ENCODE data around the gene C1QTNF9. TPM values are rescaled to one million over a fixed set of nuclear protein-coding genes. Genes with fewer than 3 reads are reported as not detected.

C1QTNF9 gene
- total and polyA plus RNA-seq, 2 of the 8 experiments (the other 6 are each of a cell fraction or from before 2014, with no cell fraction given) = not detected

- TF ChIP-seq ZNF274 (IDR thresholded peaks at IDR 0.05; ENCODE audit: borderline replicate concordance, extremely low read depth, low read length) (no peak), SAP30 (IDR thresholded peaks at IDR 0.05; ENCODE audit: insufficient read depth, insufficient replicate concordance, low read length) (no peak), GTF2F1 (IDR thresholded peaks at IDR 0.05; ENCODE audit: borderline replicate concordance, low read depth, low read length) (no peak), CHD7 (IDR thresholded peaks at IDR 0.05; ENCODE audit: insufficient replicate concordance, low read length) (no peak), JUN (IDR thresholded peaks at IDR 0.05; ENCODE audit: low read depth, low read length) (no peak), RFX5 (IDR thresholded peaks at IDR 0.05; ENCODE audit: borderline replicate concordance, low read depth, low read length) (no peak), TAF1 (IDR thresholded peaks at IDR 0.05; ENCODE audit: low read depth, low read length) (no peak), RNF2 (IDR thresholded peaks at IDR 0.05; ENCODE audit: borderline replicate concordance, low read depth, low read length, missing control alignments, poor library complexity, severe bottlenecking) (no peak), CBX8 (IDR thresholded peaks at IDR 0.05; ENCODE audit: borderline replicate concordance, low read depth, low read length) (no peak)
Measured at GRCh38 chr13:24360106-24360505, 50.7 kb downstream of the C1QTNF9 start (continued).
